Measurements from ENCODE around the gene LAMA3. TPM values are rescaled to one million over a fixed set of nuclear protein-coding genes. Genes with fewer than 3 reads are reported as not detected.

LAMA3 gene
- total RNA-seq, 1 donor from 2014 or later = 126 TPM

- Histone ChIP-seq H3K4me3 (ENCODE audit: low read depth, low read length) (no peak overlapping the region), H3K36me3 (ENCODE audit: control insufficient read depth, insufficient read depth, low read length) (no peaks in the 10 kb centered on the region), H3K27me3 (ENCODE audit: control insufficient read depth, insufficient read depth, low read length) (no peaks in the 10 kb centered on the region)
- no peak for DNase-seq (ENCODE audit: low read depth)
- no peak for TF ChIP-seq CTCF (IDR thresholded peaks at IDR 0.05; ENCODE audit: insufficient read depth, low read length, poor library complexity, severe bottlenecking)
Measured at GRCh38 chr18:23864624-23865023, 175.4 kb downstream of the LAMA3 start.

- Histone ChIP-seq H3K4me3 (ENCODE audit: low read depth, low read length) (no peak overlapping the region), H3K36me3 (ENCODE audit: control insufficient read depth, insufficient read depth, low read length) (no peaks in the 10 kb centered on the region), H3K27me3 (ENCODE audit: control insufficient read depth, insufficient read depth, low read length) (no peaks in the 10 kb centered on the region)
- no peak for DNase-seq (ENCODE audit: low read depth)
- no peak for TF ChIP-seq CTCF (IDR thresholded peaks at IDR 0.05; ENCODE audit: insufficient read depth, low read length, poor library complexity, severe bottlenecking)
Measured at GRCh38 chr18:23867006-23867405, 177.8 kb downstream of the LAMA3 start.

GRCh38 chr18:23868136-23868785 is 179.0 kb downstream of the LAMA3 start:
- Histone ChIP-seq H3K4me3 (ENCODE audit: low read depth, low read length) (no peak overlapping the region), H3K36me3 (ENCODE audit: control insufficient read depth, insufficient read depth, low read length) (no peaks in the 10 kb centered on the region), H3K27me3 (ENCODE audit: control insufficient read depth, insufficient read depth, low read length) (no peaks in the 10 kb centered on the region)
- DNase-seq (ENCODE audit: low read depth) = no peak
- no peak for TF ChIP-seq CTCF (IDR thresholded peaks at IDR 0.05; ENCODE audit: insufficient read depth, low read length, poor library complexity, severe bottlenecking)

- no peak for TF ChIP-seq CTCF (IDR thresholded peaks at IDR 0.05; ENCODE audit: insufficient read depth, low read length, poor library complexity, severe bottlenecking)
- Histone ChIP-seq H3K4me3 (ENCODE audit: low read depth, low read length) (no peak overlapping the region), H3K36me3 (ENCODE audit: control insufficient read depth, insufficient read depth, low read length) (no peaks in the 10 kb centered on the region), H3K27me3 (ENCODE audit: control insufficient read depth, insufficient read depth, low read length) (no peaks in the 10 kb centered on the region)
- no peak for DNase-seq (ENCODE audit: low read depth)
Measured at GRCh38 chr18:23870676-23871380, 181.6 kb downstream of the LAMA3 start.

GRCh38 chr18:23871410-23871809 is 182.2 kb downstream of the LAMA3 start:
- TF ChIP-seq CTCF (IDR thresholded peaks at IDR 0.05; ENCODE audit: insufficient read depth, low read length, poor library complexity, severe bottlenecking) = no peak
- no peak for DNase-seq (ENCODE audit: low read depth)
- Histone ChIP-seq H3K4me3 (ENCODE audit: low read depth, low read length) (no peak overlapping the region), H3K27me3 (ENCODE audit: control insufficient read depth, insufficient read depth, low read length) (no peaks in the 10 kb centered on the region), H3K36me3 (ENCODE audit: control insufficient read depth, insufficient read depth, low read length) (no peaks in the 10 kb centered on the region)

Data from kidney epithelial cell (primary cell).